Neutrophil (primary cell): ENCODE data around the gene ZNF2.
A peak's percentile ranks its signal among the peaks of the same experiment; 100 is the strongest.

Experiments used
- H3K27ac ChIP-seq: fragments of 200-600 bp; sonication (generic); 2 replicates; pipeline ENCODE4 v1.5.1; 2016; ENCODE audit warnings: mild to moderate bottlenecking, moderate library complexity
- H3K27me3 ChIP-seq: fragments of 200-600 bp; sonication (generic); 2 replicates; pipeline ENCODE4 v1.6.0; 2016; ENCODE audit warnings: mild to moderate bottlenecking
- H3K36me3 ChIP-seq: fragments of 200-600 bp; sonication (generic); 2 replicates; pipeline ENCODE4 v1.5.1; 2017
- H3K4me1 ChIP-seq, 2 experiments: fragments of 200-600 bp in 1 of 2; sonication (generic) in 1 of 2; 1 replicate in 1 of 2; 2 replicates in 1 of 2; pipeline versions ENCODE4 v1.5.1 to v1.6.1; 2013 to 2016; ENCODE audit warnings: low read depth in 1 of 2, low read length in 1 of 2, mild to moderate bottlenecking in 1 of 2, moderate library complexity in 1 of 2; ENCODE audit not compliant: control insufficient read depth in 1 of 2, insufficient read depth in 1 of 2
- H3K4me3 ChIP-seq, 2 experiments: fragments of 200-600 bp in 1 of 2; sonication (generic) in 1 of 2; 1 replicate in 1 of 2; 2 replicates in 1 of 2; pipeline ENCODE4 v1.5.1; 2013 to 2016; ENCODE audit warnings: low read depth in 1 of 2, low read length in 1 of 2, mild to moderate bottlenecking in 1 of 2, moderate library complexity in 1 of 2
- H3K9me3 ChIP-seq: fragments of 200-600 bp; sonication (generic); 2 replicates; pipeline ENCODE4 v1.5.1; 2016
- TF ChIP-seq, protein P1 (sequence below): fragments of 200-600 bp; sonication (generic); IDR thresholded peaks from 2 replicates; pipeline ENCODE4 v1.5.1; 2016; ENCODE audit warnings: antibody characterized with exemption

ZNF2 gene

DNA sequence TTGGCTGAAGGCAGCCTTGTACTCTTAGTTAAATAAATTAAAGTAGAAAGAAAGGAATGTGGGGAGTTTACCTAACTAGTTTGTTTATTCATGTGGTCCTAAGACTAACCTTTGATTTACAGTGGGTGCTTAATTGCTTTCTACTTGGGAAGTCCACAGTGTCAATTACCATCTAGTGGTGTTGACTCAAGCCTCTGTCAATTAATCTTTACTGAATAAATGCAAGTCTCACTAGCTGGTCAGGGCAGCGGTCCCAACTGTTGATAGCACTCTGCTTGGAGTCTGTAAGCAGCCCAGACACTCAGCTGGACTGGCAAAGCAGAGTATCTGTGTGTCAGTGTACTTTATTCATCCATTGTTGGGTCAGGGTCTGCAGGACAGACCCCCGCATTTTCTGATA is 21.8 kb upstream of the ZNF2 start:
- Histone ChIP-seq H3K4me1 (no peaks in the 10 kb centered on the region), H3K4me3 (no peak overlapping the region), H3K27ac (no peak overlapping the region), H3K27me3 (no peaks in the 10 kb centered on the region), H3K9me3 (peaks cover 20% of the 10 kb centered on the region), H3K36me3 (no peaks in the 10 kb centered on the region)
- TF ChIP-seq, protein P1, sequence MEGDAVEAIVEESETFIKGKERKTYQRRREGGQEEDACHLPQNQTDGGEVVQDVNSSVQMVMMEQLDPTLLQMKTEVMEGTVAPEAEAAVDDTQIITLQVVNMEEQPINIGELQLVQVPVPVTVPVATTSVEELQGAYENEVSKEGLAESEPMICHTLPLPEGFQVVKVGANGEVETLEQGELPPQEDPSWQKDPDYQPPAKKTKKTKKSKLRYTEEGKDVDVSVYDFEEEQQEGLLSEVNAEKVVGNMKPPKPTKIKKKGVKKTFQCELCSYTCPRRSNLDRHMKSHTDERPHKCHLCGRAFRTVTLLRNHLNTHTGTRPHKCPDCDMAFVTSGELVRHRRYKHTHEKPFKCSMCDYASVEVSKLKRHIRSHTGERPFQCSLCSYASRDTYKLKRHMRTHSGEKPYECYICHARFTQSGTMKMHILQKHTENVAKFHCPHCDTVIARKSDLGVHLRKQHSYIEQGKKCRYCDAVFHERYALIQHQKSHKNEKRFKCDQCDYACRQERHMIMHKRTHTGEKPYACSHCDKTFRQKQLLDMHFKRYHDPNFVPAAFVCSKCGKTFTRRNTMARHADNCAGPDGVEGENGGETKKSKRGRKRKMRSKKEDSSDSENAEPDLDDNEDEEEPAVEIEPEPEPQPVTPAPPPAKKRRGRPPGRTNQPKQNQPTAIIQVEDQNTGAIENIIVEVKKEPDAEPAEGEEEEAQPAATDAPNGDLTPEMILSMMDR = no peak

DNA sequence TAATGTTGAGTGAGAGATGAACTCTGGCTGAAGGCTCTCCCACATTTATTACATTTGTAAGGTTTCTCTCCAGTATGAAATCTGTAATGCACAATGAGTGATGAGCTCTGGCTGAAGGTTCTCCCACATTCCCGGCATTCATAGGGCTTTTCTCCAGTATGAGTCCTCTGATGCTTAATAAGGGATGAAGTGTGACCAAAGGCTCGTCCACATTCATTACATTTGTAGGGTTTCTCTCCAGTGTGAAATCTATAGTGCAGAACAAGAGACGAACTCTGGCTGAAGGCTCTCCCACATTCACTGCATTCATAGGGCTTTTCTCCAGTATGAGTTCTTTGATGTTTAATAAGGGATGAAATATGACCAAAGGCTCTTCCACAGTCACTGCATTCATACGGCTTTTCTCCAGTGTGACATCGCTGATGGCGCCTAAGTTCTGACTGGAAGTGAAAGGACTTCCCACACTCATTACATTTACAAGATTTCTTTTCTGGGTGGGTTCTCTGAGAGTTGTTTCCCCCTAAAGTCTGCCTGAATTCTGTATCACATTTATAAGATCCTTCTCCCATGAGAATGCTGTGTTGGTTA is 16.1 kb upstream of the ZNF2 start:
- H3K4me3 ChIP-seq = no peak overlapping the region
- no peaks in the 10 kb centered on the region for H3K27me3 ChIP-seq
- TF ChIP-seq, protein P1 = no peak
- H3K9me3 ChIP-seq = peaks cover 37% of the 10 kb centered on the region
- H3K4me1 ChIP-seq = no peaks in the 10 kb centered on the region
- H3K27ac ChIP-seq = no peak overlapping the region
- no peaks in the 10 kb centered on the region for H3K36me3 ChIP-seq

DNA sequence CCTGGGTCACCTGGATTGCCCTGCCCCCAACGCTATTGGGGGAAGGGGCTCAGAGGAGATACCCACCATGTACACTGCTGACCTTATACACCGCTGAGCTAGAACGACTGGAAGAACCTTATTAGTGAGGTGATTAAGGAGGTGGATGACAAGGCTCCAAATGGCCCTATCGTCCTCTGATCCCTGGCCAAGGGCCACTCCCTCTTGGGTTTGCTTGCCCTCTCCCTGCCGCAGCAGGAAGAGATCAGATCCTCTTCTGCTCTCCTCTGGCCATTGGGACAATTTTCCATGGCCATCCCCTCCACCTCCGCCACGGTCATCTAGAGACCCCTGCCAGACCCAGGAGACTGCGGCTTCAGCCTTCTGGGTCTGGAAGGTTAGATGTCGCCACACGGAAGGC is 7.2 kb upstream of the ZNF2 start:
- Histone ChIP-seq H3K27me3 (peaks cover 17% of the 10 kb centered on the region), H3K4me3 (peak overlapping the region; percentile 65 to 66), H3K9me3 (no peaks in the 10 kb centered on the region), H3K36me3 (no peaks in the 10 kb centered on the region), H3K4me1 (peaks cover 8 to 14% of the 10 kb centered on the region in 2 experiments), H3K27ac (no peak overlapping the region)
- TF ChIP-seq, protein P1 = no peak

DNA sequence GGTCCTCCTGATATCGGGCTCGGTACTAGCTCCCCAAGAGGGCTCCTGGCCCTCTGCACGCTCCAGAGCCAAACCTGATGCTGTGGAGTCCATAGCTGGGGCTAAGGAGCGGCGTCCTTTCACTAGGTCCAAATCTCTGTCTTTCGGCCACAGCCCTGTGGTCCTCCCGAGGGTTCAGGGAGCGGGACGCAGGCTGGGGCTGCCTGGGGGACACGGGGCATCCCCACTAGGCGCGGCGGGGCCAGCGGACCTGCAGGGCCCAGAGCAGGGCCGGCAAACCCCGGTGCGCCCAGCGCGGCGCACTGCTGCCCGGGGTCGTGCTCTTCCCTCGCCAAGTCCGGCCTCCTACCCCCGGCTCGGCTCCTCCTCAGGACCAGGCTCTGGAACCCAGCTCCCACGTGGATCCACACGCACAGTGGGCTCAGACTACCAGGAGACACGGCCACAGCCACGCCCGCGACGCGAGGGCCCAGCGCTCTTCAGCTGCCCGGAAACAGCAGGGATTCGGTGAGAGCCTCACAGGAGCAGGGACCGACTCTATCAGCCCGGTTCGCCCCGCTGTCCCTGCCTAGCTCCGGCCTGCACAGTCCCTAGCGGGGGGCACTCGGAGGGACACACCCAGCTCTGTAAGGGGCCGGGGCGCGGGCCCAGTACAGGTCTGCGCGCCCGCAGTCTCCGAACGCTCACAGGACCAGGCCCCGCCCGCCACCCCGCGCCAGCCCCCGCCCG is 6.6 kb upstream of the ZNF2 start:
- H3K36me3 ChIP-seq = no peaks in the 10 kb centered on the region
- peaks cover 17% of the 10 kb centered on the region for H3K27me3 ChIP-seq
- H3K4me1 ChIP-seq = peaks cover 8 to 14% of the 10 kb centered on the region in 2 experiments
- TF ChIP-seq, protein P1 = no peak
- peak overlapping the region; percentile 65 to 66 for H3K4me3 ChIP-seq
- H3K9me3 ChIP-seq = no peaks in the 10 kb centered on the region
- peak overlapping the region; percentile 6 for H3K27ac ChIP-seq

DNA sequence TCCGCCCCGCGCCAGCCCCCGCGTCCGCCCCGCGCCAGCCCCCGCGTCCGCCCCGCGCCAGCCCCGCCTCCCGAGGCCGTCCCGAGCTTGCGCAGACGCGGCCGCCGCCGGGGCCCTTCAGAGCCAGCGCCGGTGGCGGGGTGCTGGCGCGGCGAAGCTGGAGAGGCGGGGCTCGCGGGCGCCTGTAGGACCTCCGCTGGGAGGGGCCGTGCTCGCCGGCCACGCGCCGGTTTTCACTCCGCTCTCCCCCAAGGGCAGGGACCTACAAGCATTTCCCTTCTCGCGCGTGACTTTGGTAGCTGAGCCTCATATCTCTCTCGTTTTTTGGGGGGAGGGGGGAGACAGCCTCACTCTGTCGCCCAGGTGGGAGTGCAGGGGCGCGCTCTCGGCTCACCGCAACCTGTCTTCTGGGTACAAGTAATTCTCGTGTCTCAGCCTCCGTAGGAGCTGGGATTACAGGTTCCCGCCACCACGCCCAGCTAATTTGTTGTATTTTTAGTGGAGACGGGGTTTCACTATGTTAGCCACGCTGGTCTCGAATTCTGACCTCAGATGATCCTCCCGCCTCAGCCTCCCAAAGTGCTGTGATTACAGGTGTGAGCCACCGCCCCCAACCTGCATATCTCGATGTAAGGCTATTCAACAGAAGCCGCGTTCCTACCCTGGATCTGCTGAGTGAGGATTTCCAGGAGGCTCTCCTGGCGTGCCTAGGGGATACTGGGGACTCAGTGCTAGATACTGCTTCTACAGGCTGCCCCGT is 5.7 kb upstream of the ZNF2 start, which contains the start of gene ZNF514:
Gene ZNF514, minus strand, starts transcription at position 159 of the 760 bp plus-strand sequence. CDS start 6,595 bp downstream, outside the sequence.
- TF ChIP-seq, protein P1 = no peak
- Histone ChIP-seq H3K27me3 (peaks cover 17% of the 10 kb centered on the region), H3K36me3 (no peaks in the 10 kb centered on the region), H3K4me3 (peak within 1 kb of the TSS; percentile 65 to 66), H3K9me3 (no peaks in the 10 kb centered on the region), H3K4me1 (peaks cover 12 to 17% of the 10 kb centered on the region in 2 experiments), H3K27ac (peak within 1 kb of the TSS; percentile 6)
